Stimulated activated CD4-positive, alpha-beta T cell treated with anti-CD3 and anti-CD28 coated beads, Interleukin-12 subunit alpha, Interleukin-12 subunit beta, amount 100 ng/mL, for 4 hours (primary cell): Measurements from ENCODE around the gene COPB1.

ENCODE experiments used
- DNase-seq: peaks from one replicate; pipeline ENCODE4 v3.0.0-alpha.2; 2020

COPB1 gene

DNA sequence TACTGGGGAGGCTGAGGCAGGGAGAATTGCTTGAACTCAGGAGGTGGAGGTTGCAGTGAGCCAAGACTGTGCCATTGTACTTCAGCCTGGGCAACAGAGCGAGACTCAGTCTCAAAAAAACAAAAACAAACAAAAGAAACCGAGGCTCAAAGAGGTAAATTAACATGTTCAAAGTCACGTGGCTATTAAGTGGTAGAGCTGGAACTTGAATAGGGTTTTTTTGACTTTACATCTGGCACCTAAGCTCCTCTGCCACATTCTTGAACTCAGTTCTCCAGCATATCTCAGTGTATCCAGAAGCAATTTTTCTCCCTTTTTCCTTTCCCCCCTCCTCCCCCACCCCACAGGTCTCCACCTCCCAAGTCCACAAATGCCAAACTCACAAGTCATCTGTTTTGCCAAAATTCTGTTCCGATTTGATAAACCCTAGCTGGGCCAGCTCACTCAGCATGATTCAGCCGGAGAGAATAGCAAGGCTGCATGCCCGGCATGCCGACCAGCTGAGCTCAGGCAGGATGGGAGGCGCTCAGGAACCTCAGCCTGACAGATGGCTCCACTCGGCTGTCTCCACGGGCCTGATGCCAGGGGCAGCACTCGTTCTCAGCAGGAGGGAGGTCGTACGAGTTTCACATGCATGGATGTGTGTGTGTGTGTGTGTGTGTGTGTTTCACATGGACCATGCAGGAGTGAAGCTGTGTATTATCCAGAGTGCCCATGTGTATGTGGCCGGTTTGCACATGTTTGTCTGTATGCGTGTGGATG, 77.4 kb downstream of the COPB1 start:
- DNase-seq: no peak

GRCh38 chr11:14420223-14420622, 79.4 kb downstream of the COPB1 start:
- no peak for DNase-seq

- no peak for DNase-seq
These were observed 80.7 kb downstream of the COPB1 start for GRCh38 chr11:14418801-14419417.

DNA sequence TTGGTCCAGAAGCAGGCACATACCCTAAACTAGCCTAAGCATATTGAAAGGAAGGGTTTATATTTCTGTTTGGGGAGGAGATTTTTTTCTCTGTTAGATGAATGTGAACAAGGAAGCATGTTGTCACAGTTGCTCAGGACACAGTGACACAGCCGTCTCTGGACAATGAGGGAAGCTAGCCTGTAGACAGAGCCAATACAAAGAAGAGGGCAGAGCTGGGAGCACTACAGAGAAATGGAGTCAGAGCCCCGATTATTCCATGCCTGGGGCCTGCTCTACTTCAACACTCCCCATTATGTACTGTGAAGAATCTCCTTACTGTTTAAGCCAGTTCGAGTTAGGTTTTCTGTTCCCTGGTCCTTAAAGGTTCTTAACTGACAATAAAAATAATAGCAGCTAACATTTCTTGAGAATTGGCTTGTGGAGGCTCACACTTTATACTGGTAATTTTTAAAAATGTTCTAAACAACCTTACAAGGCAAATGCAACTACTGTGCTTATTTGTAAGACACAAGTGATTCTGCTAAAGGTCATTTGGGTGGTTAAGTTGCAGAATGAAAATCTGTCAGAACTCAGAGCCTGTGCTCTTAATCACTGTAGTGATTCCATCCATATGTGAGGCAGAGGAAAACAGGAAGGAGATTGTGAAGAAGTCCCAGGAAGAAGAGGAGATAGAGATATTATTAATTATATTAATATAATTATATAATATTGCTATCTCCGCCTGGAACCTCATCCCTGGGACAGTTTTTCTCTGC, 81.8 kb downstream of the COPB1 start:
- DNase-seq: no peak

GRCh38 chr11:14417186-14417585, 82.4 kb downstream of the COPB1 start:
- DNase-seq: no peak

GRCh38 chr11:14414470-14415461, 84.8 kb downstream of the COPB1 start:
- peak; percentile 55 for DNase-seq

DNA sequence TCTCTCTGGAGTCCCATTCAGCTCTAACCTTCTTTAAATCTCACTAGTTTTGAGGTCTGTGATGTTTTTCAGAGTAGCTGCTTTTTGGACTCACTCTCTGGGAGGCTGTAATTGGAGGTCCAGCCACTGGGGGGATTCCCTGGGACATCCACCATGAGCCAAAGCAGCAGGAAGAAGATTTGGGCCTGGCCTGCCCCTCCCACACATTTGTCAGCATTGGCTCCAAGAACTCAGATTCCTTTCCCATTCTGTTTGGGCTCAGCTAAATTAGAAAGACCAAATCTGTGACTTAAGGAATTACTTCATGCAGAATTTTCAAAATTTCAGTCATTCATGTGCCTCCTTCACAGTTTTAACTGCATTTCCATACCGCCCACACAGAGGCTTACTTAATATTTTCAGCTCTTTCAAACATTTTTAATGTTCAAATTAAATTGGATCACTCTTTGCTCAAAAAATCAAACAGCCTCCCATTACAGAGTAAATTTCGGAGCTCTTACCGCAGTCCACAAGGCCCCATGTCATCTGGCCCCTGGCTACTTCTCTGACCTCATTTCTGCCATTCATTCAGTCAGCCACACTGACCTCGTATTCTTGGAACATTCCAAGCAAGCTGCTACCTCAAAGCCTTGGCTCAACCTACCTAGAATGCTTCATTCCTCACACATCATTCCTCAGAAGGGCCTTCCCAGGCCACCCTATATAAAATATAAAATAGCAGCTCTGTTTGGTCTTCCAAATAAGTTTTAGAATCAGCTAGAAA, 86.1 kb downstream of the COPB1 start:
- DNase-seq: no peak

GRCh38 chr11:14411818-14412217, 87.8 kb downstream of the COPB1 start:
- DNase-seq: no peak

- no peak for DNase-seq
These were observed 89.7 kb downstream of the COPB1 start for GRCh38 chr11:14409891-14410290.

DNA sequence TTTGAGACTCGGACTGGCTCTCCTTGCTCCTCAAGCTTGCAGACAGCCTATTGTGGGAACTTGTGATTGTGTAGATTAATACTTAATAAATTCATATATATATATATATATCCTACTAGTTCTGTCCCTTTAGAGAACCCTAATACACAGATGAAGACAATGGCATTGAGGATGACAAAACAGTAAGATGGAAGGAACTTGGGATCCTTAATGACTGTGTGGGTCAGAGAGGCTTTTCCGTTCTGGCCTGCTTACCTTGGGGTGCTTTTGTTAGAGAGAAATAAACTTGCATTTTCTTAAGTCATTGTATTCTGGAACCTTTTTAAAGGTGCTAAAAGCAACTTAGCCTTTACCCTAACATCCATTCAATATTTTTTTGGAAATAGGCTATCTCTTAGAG, 91.0 kb downstream of the COPB1 start:
- DNase-seq: no peak
